Measurements from ENCODE around the gene KRT71. TPM values are rescaled to one million over a fixed set of nuclear protein-coding genes. Genes with fewer than 3 reads are reported as not detected.

Gene KRT71
- total RNA-seq, 1 donor from 2014 or later: not detected

GRCh38 chr12:52546126-52546525 is 6.8 kb downstream of the KRT71 start:
- TF ChIP-seq EZH2phosphoT487 (IDR thresholded peaks at IDR 0.05): no peak
- TF ChIP-seq, protein P1, sequence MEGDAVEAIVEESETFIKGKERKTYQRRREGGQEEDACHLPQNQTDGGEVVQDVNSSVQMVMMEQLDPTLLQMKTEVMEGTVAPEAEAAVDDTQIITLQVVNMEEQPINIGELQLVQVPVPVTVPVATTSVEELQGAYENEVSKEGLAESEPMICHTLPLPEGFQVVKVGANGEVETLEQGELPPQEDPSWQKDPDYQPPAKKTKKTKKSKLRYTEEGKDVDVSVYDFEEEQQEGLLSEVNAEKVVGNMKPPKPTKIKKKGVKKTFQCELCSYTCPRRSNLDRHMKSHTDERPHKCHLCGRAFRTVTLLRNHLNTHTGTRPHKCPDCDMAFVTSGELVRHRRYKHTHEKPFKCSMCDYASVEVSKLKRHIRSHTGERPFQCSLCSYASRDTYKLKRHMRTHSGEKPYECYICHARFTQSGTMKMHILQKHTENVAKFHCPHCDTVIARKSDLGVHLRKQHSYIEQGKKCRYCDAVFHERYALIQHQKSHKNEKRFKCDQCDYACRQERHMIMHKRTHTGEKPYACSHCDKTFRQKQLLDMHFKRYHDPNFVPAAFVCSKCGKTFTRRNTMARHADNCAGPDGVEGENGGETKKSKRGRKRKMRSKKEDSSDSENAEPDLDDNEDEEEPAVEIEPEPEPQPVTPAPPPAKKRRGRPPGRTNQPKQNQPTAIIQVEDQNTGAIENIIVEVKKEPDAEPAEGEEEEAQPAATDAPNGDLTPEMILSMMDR (IDR thresholded peaks at IDR 0.05): no peak
- TF ChIP-seq EZH2 (IDR thresholded peaks at IDR 0.05): no peak
- Histone ChIP-seq H3K27ac (no peak overlapping the region), H3F3A (ENCODE audit: low read depth) (no peaks in the 10 kb centered on the region), H3K79me2 (ENCODE audit: low read depth) (no peaks in the 10 kb centered on the region), H3K27me3 (no peaks in the 10 kb centered on the region), H3K4me3 (no peak overlapping the region), H3K36me3 (no peaks in the 10 kb centered on the region), H4K20me1 (ENCODE audit: low read depth) (no peaks in the 10 kb centered on the region), H3K4me1 (no peaks in the 10 kb centered on the region), H3K9ac (no peak overlapping the region), H2AFZ (replicated peaks) (no peak overlapping the region), H3K9me3 (ENCODE audit: low read depth) (no peaks in the 10 kb centered on the region), H3K4me2 (no peak overlapping the region)
- Mint-ChIP-seq H3K27me3 (ENCODE audit: insufficient read depth, low read depth) (peaks cover 10% of the 10 kb centered on the region), H3K36me3 (no peaks in the 10 kb centered on the region), H3K27ac (no peak overlapping the region), H3K9me3 (peaks cover 2% of the 10 kb centered on the region), H3K4me3 (no peak overlapping the region), H3K4me1 (no peaks in the 10 kb centered on the region)
- DNase-seq (ENCODE audit: low spot score): no peak

GRCh38 chr12:52543985-52544883 is 8.7 kb downstream of the KRT71 start:
- Histone ChIP-seq H2AFZ (replicated peaks) (no peak overlapping the region), H3F3A (ENCODE audit: low read depth) (no peaks in the 10 kb centered on the region), H3K9ac (no peak overlapping the region), H3K27ac (no peak overlapping the region), H3K4me2 (no peak overlapping the region), H3K4me1 (no peaks in the 10 kb centered on the region), H4K20me1 (ENCODE audit: low read depth) (no peaks in the 10 kb centered on the region), H3K79me2 (ENCODE audit: low read depth) (no peaks in the 10 kb centered on the region), H3K36me3 (no peaks in the 10 kb centered on the region), H3K4me3 (no peak overlapping the region), H3K9me3 (ENCODE audit: low read depth) (no peaks in the 10 kb centered on the region), H3K27me3 (no peaks in the 10 kb centered on the region)
- peaks cover 11% of the 10 kb centered on the region for H3K27me3 Mint-ChIP-seq (ENCODE audit: insufficient read depth, low read depth)
- TF ChIP-seq EZH2phosphoT487 (IDR thresholded peaks at IDR 0.05) (no peak), EZH2 (IDR thresholded peaks at IDR 0.05) (no peak)
- TF ChIP-seq, protein P1 (IDR thresholded peaks at IDR 0.05): no peak
- no peaks in the 10 kb centered on the region for H3K36me3 Mint-ChIP-seq
- H3K4me3 Mint-ChIP-seq: no peak overlapping the region
- H3K4me1 Mint-ChIP-seq: peaks cover 2% of the 10 kb centered on the region
- DNase-seq (ENCODE audit: low spot score): peak; percentile 18
- no peak overlapping the region for H3K27ac Mint-ChIP-seq
- peaks cover 3% of the 10 kb centered on the region for H3K9me3 Mint-ChIP-seq

DNA sequence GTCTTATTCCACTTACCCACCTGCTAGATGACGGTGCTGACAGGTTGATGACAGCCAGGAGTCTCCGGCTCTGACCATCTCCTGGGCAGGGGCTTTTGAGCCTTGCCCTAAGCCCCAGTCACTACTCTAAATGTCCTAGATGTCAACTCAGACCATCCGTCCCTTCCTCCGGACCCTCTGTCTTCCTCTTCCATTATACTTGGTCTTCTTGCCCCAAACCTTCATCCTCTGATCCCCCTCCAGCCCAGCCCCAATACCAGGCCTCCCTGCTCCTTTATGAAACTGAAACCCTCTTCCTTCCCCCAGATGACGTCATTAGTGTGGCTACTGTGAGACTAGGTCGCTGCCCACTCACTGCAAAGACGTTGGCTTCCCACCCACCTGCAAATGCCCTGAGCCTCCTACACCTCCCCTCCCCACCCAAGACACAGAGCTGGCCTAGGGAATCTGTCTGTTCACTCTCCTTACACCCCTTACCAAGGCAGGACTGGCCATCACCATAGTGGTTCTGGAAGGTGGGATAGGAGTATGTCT is 10.1 kb downstream of the KRT71 start:
- no peak overlapping the region for H3K4me2 ChIP-seq
- no peaks in the 10 kb centered on the region for H3K9me3 ChIP-seq (ENCODE audit: low read depth)
- no peaks in the 10 kb centered on the region for H4K20me1 ChIP-seq (ENCODE audit: low read depth)
- no peak overlapping the region for H3K27ac Mint-ChIP-seq
- DNase-seq (ENCODE audit: low spot score): no peak
- H3K27me3 Mint-ChIP-seq (ENCODE audit: insufficient read depth, low read depth): peaks cover 7% of the 10 kb centered on the region
- H3K79me2 ChIP-seq (ENCODE audit: low read depth): no peaks in the 10 kb centered on the region
- no peaks in the 10 kb centered on the region for H3K4me1 ChIP-seq
- H2AFZ ChIP-seq (replicated peaks): no peak overlapping the region
- H3K4me3 Mint-ChIP-seq: no peak overlapping the region
- no peak overlapping the region for H3K4me3 ChIP-seq
- TF ChIP-seq EZH2 (IDR thresholded peaks at IDR 0.05): no peak
- TF ChIP-seq, protein P1 (IDR thresholded peaks at IDR 0.05): no peak
- TF ChIP-seq EZH2phosphoT487 (IDR thresholded peaks at IDR 0.05): no peak
- no peaks in the 10 kb centered on the region for H3K36me3 Mint-ChIP-seq
- H3K27me3 ChIP-seq: no peaks in the 10 kb centered on the region
- H3K36me3 ChIP-seq: no peaks in the 10 kb centered on the region
- H3K9ac ChIP-seq: no peak overlapping the region
- H3K9me3 Mint-ChIP-seq: peaks cover 3% of the 10 kb centered on the region
- peaks cover 5% of the 10 kb centered on the region for H3K4me1 Mint-ChIP-seq
- H3F3A ChIP-seq (ENCODE audit: low read depth): no peaks in the 10 kb centered on the region
- H3K27ac ChIP-seq: no peak overlapping the region

Measured in neural progenitor cell (in vitro differentiated cells).